G401.6 (cell line): ENCODE data around the gene DSC3.
A peak's percentile ranks its signal among the peaks of the same experiment; 100 is the strongest.

Experiments
- FAIRE-seq: peaks from 2 replicates; lab custom pipeline; 2012; peaks lifted over from hg19 to GRCh38; lab: Jason Lieb, UNC

Gene DSC3

GRCh38 chr18:31042406-31043181 is at the start of gene DSC3:
Gene DSC3 (minus strand): TSS chr18:31042742. CDS start chr18:31042660, 82 bp downstream.
- FAIRE-seq = no peak

GRCh38 chr18:31091350-31091749 is 48.8 kb upstream of the DSC3 start:
- no peak for FAIRE-seq

GRCh38 chr18:31088532-31088931 is 46.0 kb upstream of the DSC3 start:
- FAIRE-seq = no peak

- FAIRE-seq = no peak
Measured at GRCh38 chr18:31079973-31080372, 37.4 kb upstream of the DSC3 start.

GRCh38 chr18:31077878-31078277 is 35.3 kb upstream of the DSC3 start:
- no peak for FAIRE-seq

GRCh38 chr18:31072175-31072574 is 29.6 kb upstream of the DSC3 start:
- FAIRE-seq = no peak

GRCh38 chr18:31070206-31070605 is 27.7 kb upstream of the DSC3 start:
- FAIRE-seq = no peak

- FAIRE-seq = no peak
Measured at GRCh38 chr18:31066266-31066665, 23.7 kb upstream of the DSC3 start.

GRCh38 chr18:31065036-31065773 is 22.7 kb upstream of the DSC3 start:
- no peak for FAIRE-seq

- FAIRE-seq = no peak
Measured at GRCh38 chr18:31064130-31064529, 21.6 kb upstream of the DSC3 start.

- no peak for FAIRE-seq
Measured at GRCh38 chr18:31061945-31062344, 19.4 kb upstream of the DSC3 start.

GRCh38 chr18:31058897-31059296 is 16.4 kb upstream of the DSC3 start:
- no peak for FAIRE-seq

- FAIRE-seq = no peak
Measured at GRCh38 chr18:31057917-31058316, 15.4 kb upstream of the DSC3 start.

- no peak for FAIRE-seq
Measured at GRCh38 chr18:31057051-31057450, 14.5 kb upstream of the DSC3 start.

- no peak for FAIRE-seq
Measured at GRCh38 chr18:31056296-31056695, 13.8 kb upstream of the DSC3 start.

GRCh38 chr18:31050635-31051034 is 8.1 kb upstream of the DSC3 start:
- FAIRE-seq = no peak

GRCh38 chr18:31049189-31049588 is 6.6 kb upstream of the DSC3 start:
- FAIRE-seq = no peak

GRCh38 chr18:31048216-31048615 is 5.7 kb upstream of the DSC3 start:
- FAIRE-seq = no peak

GRCh38 chr18:31046916-31047315 is 4.4 kb upstream of the DSC3 start:
- no peak for FAIRE-seq

GRCh38 chr18:31045599-31045998 is 3.1 kb upstream of the DSC3 start:
- no peak for FAIRE-seq

- FAIRE-seq = peak; percentile 36
Measured at GRCh38 chr18:31044926-31045325, 2.4 kb upstream of the DSC3 start.

- FAIRE-seq = no peak
Measured at GRCh38 chr18:31043709-31044108, 1.2 kb upstream of the DSC3 start.

GRCh38 chr18:31042084-31042405 is 497 bp downstream of the DSC3 start:
- no peak for FAIRE-seq
